Measurements from ENCODE around the gene MTMR1.

MTMR1 gene

DNA sequence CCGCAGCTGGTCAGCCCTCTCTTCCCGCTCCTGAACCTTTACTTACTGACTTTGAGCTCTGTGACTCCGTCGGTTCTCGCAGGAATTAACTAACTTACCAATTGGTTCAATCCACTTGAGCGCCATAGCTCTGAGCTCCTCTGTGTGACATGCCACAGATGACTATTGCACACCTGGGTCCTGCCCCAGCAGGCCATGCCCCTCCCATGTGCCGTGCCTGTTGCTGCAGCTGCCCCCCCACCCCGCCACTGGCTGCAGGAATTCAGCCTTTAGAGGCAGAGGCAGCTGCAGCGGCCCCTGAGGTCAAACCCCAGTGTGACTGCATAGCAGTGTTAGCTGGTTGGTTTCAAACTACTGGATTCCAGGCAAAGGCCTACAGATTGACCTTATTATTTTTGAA lies 70.6 kb downstream of the MTMR1 start:
- no peak for FAIRE-seq

GRCh38 chrX:150765237-150765636 lies 72.0 kb downstream of the MTMR1 start:
- FAIRE-seq: no peak

GRCh38 chrX:150765782-150766350 lies 72.7 kb downstream of the MTMR1 start:
- FAIRE-seq: no peak

DNA sequence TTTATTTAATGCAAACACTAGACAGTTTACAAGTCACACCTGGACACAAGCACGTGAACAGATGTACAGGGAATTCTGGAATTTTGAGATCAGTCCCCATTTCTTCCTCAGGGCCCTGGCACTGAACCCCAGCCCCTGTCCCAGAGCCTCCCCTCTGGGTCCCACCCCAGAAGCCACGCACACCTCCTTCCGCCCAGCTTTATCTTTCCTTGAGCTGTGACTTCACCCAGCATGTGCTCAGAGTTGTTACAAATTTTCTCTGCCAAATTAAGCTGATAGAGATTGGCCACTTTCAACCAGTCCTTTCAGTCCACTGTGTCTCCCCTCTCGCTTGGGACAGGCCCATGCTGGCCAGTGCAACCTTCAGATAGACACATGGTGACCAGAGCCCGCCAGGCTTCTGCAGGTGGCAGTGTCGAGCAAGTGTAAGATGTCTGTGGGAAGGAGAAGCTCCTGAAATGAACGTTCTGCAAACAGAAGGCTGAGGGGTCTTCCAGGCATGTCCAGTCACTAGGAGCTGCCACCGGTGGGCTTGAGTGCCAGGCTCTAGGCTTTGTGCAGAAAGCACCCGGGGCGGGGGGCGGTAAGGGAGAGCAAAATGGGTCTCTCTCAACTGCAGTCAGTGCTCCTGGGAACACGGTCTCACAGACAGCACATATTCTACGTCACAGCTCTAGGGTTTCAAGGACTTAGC lies 73.3 kb downstream of the MTMR1 start:
- FAIRE-seq: no peak

GRCh38 chrX:150767045-150767395 lies 73.8 kb downstream of the MTMR1 start:
- no peak for FAIRE-seq

DNA sequence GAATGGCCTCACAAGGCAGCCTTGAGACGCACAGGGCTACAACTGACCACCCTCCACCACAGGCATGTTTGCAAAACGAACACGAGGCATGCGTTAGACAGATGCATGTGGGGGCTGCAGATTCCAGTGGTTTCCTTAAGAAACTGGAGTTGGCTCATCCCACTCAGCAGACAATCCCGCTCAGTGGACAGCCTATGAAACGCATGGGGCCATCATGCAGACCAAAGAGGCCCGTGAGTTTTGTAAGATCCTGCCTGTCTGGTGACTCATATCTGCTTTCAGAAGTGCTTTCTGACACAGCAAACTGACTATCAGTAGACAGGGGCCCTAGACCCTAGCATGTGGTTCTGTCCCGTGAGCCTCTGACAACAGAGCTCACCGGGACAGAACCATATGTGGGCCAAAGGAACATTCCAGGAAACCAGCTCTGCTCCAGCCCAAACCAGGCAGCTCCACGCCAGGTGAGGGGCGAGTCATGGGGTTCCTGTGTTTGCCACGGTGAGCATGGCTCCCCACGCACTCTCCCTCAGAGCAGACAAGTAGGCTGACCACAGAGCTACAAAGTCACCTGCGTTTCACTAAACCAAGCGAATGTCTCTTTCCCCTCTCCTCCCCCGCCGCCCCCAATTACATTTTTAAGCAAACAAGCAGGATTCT lies 74.4 kb downstream of the MTMR1 start:
- FAIRE-seq: no peak

DNA sequence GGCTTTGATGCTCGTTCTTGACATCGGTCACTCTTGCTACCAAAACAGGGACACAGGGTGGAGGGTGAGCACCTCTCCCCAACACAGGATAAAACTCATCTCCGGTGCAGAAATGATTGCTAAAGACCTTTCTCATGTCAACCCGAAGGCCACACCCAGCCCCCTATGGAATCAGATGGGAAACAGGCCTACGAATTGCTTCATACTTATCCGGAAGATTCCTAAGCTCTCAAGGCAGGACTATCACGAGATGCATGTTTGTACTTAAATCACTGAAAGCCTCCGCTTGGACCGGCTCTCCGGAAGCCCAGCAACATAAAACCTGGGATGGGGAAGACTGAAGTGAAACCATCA lies 74.9 kb downstream of the MTMR1 start:
- FAIRE-seq: no peak

DNA sequence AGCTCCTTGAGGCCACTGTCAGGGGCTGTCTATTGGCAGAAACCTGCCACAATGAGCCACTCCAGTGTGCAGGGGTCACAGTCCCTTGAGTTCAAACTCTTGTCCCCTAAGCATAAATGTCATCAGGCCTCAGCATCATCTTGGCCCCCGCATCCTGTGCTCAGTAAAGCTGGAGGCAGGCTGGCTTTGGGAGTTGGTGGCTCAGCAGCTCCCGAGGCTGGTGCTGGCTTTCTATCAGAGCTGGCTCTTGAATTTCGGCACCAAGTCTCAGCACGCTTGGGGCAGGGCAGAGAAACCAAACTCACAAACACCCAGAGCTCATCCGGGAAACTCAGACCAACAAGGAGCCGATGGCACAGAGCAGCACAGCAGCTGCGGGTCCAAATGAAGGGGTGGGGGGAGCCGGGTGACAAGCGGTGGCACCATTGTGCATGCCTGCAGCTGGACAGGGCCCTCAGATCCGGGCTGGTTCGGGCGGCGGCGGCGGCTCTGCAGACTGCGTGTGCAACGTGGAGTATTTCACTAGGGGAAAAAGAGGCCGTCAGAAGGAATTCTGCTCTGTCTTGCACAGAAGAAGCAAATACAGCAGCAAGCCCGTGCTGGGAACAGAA lies 75.5 kb downstream of the MTMR1 start:
- FAIRE-seq: no peak

DNA sequence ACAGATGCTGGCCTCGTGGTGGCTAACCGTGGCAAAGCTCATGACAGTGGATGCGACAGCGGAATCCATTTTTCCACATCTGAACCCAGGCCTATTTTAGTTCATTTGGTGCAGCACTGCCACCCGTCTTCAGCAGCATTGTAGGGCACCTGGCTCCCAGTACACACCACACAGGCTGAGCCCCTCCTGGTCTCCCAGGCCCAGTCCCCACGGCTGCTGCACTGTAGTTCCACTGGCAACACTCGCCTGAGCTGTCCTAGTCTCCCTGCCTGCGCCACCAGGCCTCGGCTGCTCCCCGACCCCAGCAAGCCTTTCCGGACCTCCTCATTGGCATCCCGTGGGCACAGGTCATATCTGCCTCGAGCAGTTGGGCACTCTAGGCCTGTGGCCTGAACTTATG lies 76.2 kb downstream of the MTMR1 start:
- no peak for FAIRE-seq

GRCh38 chrX:150770623-150771022 lies 77.4 kb downstream of the MTMR1 start:
- no peak for FAIRE-seq

DNA sequence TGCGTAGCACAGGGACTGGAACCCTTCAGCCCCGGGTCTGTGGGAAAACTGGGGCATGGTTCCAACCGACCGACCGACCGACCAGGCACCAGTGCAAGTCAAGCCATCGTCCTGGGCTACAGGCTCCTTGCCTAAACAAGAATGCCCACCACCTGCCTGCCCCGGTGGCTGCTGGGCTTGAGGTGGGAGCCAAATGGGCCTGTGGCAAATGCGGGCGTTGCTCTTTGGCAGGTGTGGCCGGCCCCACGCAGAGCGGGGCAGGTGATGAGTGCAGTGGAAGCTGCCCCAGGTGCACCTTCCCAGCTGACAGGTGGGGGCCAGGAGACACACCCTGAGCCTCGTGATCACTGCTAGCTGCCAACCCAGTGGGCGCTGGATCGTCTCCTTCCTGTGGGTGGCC lies 77.9 kb downstream of the MTMR1 start:
- no peak for FAIRE-seq

GRCh38 chrX:150772150-150772970 lies 79.2 kb downstream of the MTMR1 start:
- FAIRE-seq: no peak

- no peak for FAIRE-seq
Measured at GRCh38 chrX:150773117-150773516, 79.9 kb downstream of the MTMR1 start.

DNA sequence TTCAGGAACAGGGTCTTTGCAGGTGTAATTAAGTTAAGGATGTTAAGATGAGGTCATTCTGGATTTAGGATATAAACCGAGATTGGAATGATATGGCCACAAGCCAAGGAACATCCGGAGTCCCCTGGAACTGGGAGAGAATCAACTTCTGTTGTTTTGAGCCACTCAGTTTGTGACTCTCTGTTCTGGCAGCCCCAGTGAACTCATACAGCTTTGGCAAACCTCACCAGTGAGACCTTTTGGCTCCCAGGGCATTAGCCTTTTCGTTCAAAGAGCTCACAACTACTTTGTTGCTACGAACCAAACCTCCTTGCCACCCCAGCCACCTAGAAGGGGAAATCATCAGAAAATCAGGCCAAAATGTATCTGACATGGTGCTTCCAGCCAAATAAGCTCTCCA lies 80.4 kb downstream of the MTMR1 start:
- FAIRE-seq: no peak

- no peak for FAIRE-seq
Measured at GRCh38 chrX:150774798-150775568, 81.8 kb downstream of the MTMR1 start.

GRCh38 chrX:150775569-150776350 lies 82.6 kb downstream of the MTMR1 start:
- no peak for FAIRE-seq

DNA sequence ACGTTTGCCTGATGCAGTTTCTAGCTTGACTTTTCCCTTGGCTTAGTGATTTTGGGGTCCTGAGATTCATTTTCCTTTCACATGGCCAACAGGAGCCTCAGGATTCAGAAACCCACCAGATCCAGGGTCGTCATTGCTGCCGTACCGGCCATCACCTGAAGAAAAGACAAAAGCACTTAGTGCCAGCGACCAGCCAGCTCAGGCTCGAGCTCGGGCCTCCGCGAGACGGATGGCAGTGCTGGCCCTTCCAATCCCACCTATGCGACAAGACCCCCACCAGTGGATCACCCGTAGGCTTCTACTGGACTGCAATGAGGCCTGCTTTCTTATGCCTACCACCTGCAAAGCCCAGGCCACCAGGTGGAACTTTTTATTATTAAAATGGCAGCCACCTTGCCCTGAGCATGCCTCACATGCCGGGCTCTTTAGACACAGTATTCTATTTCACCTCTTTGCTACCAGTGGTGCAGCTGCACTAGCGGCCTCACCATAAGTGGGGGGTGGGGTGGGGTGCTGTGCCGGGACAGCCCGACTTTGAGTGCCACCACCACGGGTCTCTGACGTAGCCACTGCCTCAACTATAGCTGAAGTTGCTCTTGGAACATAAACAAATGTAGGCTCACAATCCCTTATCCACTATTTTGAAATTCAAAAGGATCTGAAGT lies 84.3 kb downstream of the MTMR1 start:
- FAIRE-seq: no peak

DNA sequence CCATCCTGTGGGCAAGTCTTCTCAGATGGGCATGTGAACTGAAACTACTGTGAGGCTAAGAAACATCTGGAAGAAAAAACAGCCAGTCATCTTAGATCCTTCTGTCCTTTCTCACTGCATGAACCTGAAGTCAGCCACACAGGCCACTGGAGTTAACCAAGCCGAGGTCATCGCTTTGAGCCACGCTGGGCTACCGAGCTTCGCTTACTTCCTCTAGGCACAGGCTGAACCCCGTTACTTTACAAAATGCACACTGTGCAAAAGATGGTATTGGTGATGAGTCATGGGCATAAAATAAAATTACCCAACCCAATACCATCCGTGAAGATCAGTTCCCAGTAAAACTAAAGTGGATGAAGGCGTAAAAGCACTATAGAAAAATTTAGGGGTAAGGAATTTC lies 86.2 kb downstream of the MTMR1 start:
- FAIRE-seq: no peak

- no peak for FAIRE-seq
Measured at GRCh38 chrX:150781677-150782076, 88.5 kb downstream of the MTMR1 start.

GRCh38 chrX:150790021-150790420 lies 96.8 kb downstream of the MTMR1 start:
- no peak for FAIRE-seq

- FAIRE-seq: no peak
Measured at GRCh38 chrX:150792949-150793527, 99.8 kb downstream of the MTMR1 start.

Data from G401.6 (cell line).